Osteoblast (primary cell): ENCODE data around the gene GDF11. TPM values are rescaled to one million over a fixed set of nuclear protein-coding genes. Genes with fewer than 3 reads are reported as not detected.

Experiments
- DNase-seq: peaks from one replicate; pipeline ENCODE4 v3.0.0; 2011; ENCODE audit warnings: low spot score, mixed read lengths; ENCODE audit not compliant: insufficient read length; ENCODE audit errors: missing footprints
- H2AFZ ChIP-seq: 2 replicates; pipeline ENCODE4 v1.6.0; 2011; ENCODE audit warnings: mild to moderate bottlenecking, low read length
- H3K27ac ChIP-seq: 2 replicates; pipeline ENCODE4 v1.5.1; 2011; ENCODE audit warnings: mild to moderate bottlenecking, low read depth, low read length, moderate library complexity
- H3K27me3 ChIP-seq: 2 replicates; pipeline ENCODE4 v1.6.0; 2012; ENCODE audit warnings: mild to moderate bottlenecking, control low read depth, inconsistent platforms, low read length, moderate library complexity; ENCODE audit not compliant: insufficient read depth
- H3K36me3 ChIP-seq: 2 replicates; pipeline ENCODE4 v1.5.1; 2011; ENCODE audit warnings: mild to moderate bottlenecking, low read length, control low read depth, moderate library complexity; ENCODE audit not compliant: insufficient read depth
- H3K4me1 ChIP-seq: 2 replicates; pipeline ENCODE4 v1.5.1; 2011; ENCODE audit warnings: mild to moderate bottlenecking, low read length, control low read depth, moderate library complexity; ENCODE audit not compliant: insufficient read depth
- H3K4me2 ChIP-seq: 2 replicates; pipeline ENCODE4 v1.6.0; 2011; ENCODE audit warnings: mild to moderate bottlenecking, low read length; ENCODE audit not compliant: insufficient read depth
- H3K4me3 ChIP-seq: fragments of 200-600 bp; sonication (generic); 3 replicates; pipeline ENCODE4 v1.5.1; 2012; ENCODE audit warnings: mild to moderate bottlenecking, low read length, inconsistent platforms; ENCODE audit not compliant: insufficient read depth
- H3K79me2 ChIP-seq: 2 replicates; pipeline ENCODE4 v1.6.0; 2012; ENCODE audit warnings: mild to moderate bottlenecking, low read length, control low read depth, inconsistent platforms; ENCODE audit not compliant: insufficient read depth
- H3K9me3 ChIP-seq: 2 replicates; pipeline ENCODE4 v1.5.1; 2011; ENCODE audit warnings: low read depth, low read length, control low read depth
- H4K20me1 ChIP-seq: 2 replicates; pipeline ENCODE4 v1.6.0; 2012; ENCODE audit warnings: mild to moderate bottlenecking, low read length, control low read depth; ENCODE audit not compliant: insufficient read depth
- total RNA-seq: library from RNA; depleted of rRNA; stranded (reverse); fragments of >200 nt; gene quantifications from 2 replicates; pipeline ENCODE4 v1.2.3, GENCODE V29; 2012
- TF ChIP-seq, protein P1 (sequence below): IDR thresholded peaks from 2 replicates; pipeline ENCODE4 v1.5.1; 2011; ENCODE audit warnings: mild to moderate bottlenecking, low read depth, low read length, moderate library complexity; ENCODE audit errors: extremely low read depth

GDF11 gene
- total RNA-seq, 1 donor = 4.3 TPM

- DNase-seq = peak; percentile 99
- Histone ChIP-seq H3K79me2 (peaks cover 62% of the 10 kb centered on the region), H2AFZ (peak within 1 kb of the TSS; percentile 43)
These were observed 13.7 kb upstream of the GDF11 start, which contains the start of gene CD63 for GRCh38 chr12:55728939-55729818. TSS of gene CD63 (minus strand) at chr12:55729009. CDS start at chr12:55728341, 668 bp downstream.

GRCh38 chr12:55729819-55730818 lies 12.8 kb upstream of the GDF11 start:
- Histone ChIP-seq H3K4me3 (peak overlapping the region; percentile 97), H3K27ac (peak overlapping the region; percentile 96), H3K79me2 (peaks cover 55% of the 10 kb centered on the region), H3K4me2 (peak overlapping the region; percentile 88), H4K20me1 (peaks cover 31% of the 10 kb centered on the region), H3K4me1 (peaks cover 41% of the 10 kb centered on the region), H3K27me3 (no peaks in the 10 kb centered on the region), H2AFZ (peak overlapping the region; percentile 43), H3K36me3 (peaks cover 26% of the 10 kb centered on the region), H3K9me3 (no peaks in the 10 kb centered on the region)
- DNase-seq = no peak
- TF ChIP-seq, protein P1, sequence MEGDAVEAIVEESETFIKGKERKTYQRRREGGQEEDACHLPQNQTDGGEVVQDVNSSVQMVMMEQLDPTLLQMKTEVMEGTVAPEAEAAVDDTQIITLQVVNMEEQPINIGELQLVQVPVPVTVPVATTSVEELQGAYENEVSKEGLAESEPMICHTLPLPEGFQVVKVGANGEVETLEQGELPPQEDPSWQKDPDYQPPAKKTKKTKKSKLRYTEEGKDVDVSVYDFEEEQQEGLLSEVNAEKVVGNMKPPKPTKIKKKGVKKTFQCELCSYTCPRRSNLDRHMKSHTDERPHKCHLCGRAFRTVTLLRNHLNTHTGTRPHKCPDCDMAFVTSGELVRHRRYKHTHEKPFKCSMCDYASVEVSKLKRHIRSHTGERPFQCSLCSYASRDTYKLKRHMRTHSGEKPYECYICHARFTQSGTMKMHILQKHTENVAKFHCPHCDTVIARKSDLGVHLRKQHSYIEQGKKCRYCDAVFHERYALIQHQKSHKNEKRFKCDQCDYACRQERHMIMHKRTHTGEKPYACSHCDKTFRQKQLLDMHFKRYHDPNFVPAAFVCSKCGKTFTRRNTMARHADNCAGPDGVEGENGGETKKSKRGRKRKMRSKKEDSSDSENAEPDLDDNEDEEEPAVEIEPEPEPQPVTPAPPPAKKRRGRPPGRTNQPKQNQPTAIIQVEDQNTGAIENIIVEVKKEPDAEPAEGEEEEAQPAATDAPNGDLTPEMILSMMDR = peak; percentile 17

More at GRCh38 chr12:55728939-55729818, 13.7 kb upstream of the GDF11 start, which contains the start of gene CD63:
- Histone ChIP-seq H3K4me1 (peaks cover 47% of the 10 kb centered on the region), H3K36me3 (peaks cover 34% of the 10 kb centered on the region), H3K4me2 (peak within 1 kb of the TSS; percentile 88), H3K9me3 (no peaks in the 10 kb centered on the region), H4K20me1 (peaks cover 38% of the 10 kb centered on the region), H3K27ac (peak within 1 kb of the TSS; percentile 96), H3K4me3 (peak within 1 kb of the TSS; percentile 97), H3K27me3 (no peaks in the 10 kb centered on the region)
- TF ChIP-seq, protein P1 = no peak

GRCh38 chr12:55732288-55732687 lies 10.6 kb upstream of the GDF11 start:
- Histone ChIP-seq H2AFZ (no peak overlapping the region), H3K27ac (no peak overlapping the region), H4K20me1 (peaks cover 11% of the 10 kb centered on the region), H3K4me1 (peaks cover 20% of the 10 kb centered on the region), H3K9me3 (no peaks in the 10 kb centered on the region), H3K27me3 (no peaks in the 10 kb centered on the region), H3K79me2 (peaks cover 34% of the 10 kb centered on the region), H3K4me3 (no peak overlapping the region), H3K36me3 (peaks cover 4% of the 10 kb centered on the region), H3K4me2 (no peak overlapping the region)
- no peak for DNase-seq
- TF ChIP-seq, protein P1 = no peak
